Hematopoietic multipotent progenitor cell treated with erythropoietin and hydrocortisone succinate and interleukin-3 and kit ligand, for 4 days (in vitro differentiated cells): ENCODE data around the gene SNX8.

Experiments
- DNase-seq: peaks from one replicate; pipeline ENCODE4 v3.0.0-alpha.2; 2015

SNX8 gene

DNA sequence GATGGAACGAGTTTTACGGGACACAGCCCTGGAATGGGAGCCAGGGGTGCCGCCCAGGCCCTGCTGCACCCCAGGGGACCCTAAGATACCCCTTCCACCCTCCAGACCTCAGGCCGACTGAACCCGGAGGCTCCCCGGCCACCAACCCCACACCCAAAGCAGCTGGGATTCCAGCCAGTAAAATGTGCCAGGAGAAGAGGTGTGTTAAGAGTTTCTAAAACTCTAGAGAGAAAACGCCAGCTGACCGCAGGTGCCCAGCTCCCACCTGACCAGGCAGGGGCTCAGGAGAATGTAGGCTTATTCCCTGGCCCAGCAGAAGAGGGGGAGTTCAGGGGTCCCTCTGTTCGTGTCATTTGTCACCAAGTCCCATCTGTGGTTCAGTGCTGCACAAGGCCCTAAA is 54.8 kb downstream of the SNX8 start:
- no peak for DNase-seq

GRCh38 chr7:2258661-2259365 is 55.4 kb downstream of the SNX8 start:
- no peak for DNase-seq

DNA sequence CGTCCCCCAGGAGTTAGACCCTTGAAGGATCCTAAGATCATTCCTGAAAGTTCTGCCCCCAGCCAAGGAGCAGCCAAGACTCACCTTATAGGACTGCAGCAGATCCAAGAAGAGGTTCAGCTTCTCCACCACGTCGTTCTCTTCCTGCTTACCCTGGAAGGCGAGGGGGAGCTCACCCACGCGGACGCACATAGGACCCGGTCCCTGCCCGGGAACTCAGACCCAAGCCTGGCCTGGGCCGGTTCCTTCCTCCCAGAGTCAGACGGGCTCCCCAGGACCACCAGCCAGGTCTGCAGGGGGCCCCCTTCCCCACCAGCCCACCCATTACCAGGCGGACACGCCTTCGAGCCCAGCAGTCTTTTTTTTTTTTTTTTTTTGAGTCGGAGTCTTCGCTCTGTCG is 56.6 kb downstream of the SNX8 start:
- no peak for DNase-seq

- DNase-seq, result no peak
Observed at GRCh38 chr7:2257046-2257551, 57.1 kb downstream of the SNX8 start.

GRCh38 chr7:2256306-2257045 is 57.8 kb downstream of the SNX8 start:
- no peak for DNase-seq

DNA sequence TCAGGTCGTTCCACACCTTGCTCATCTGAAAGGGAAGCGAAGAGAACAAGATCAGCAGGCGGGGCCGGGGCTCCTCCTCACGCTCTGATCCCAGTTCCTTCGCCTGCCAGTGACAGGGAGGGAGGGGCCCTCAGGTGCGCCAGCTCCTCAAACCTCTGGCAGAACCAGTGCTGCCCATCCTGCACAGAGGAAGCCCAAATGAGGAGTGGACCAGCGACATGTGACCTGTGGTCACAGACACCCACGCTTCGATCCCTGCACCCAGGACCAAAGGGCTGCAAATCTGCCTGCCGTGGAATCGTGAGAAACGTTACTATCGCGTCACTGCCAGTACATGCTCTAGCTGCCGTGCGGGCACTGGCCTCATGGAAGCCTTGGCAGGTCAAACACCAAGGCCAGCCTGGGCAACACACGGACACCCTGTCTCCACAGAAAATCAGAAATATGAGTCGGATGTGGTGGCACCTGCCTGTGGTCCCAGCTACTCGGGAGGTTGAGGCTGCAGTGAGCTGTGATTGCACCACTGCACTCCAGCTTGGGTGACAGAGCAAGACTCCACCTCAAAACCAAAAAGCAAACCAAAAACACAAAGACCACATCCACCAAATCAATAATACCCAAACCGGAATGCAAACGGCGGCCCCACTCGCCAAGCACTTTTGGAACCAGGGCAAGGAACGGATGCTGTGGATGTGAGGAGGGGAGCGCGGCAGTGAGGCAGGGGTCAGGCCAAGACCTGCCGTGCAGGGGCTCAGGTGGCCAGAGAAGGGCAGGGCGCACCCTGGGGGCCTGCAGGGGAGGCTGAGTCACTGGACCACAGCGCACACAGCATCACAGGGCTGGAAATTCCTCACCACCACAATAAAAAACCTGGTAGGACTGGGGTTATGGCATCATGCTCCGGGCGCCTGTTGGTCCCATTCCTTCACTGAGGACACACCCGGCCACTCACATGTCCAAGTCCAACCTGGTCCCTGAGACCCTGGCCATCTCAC is 58.8 kb downstream of the SNX8 start:
- no peak for DNase-seq

DNA sequence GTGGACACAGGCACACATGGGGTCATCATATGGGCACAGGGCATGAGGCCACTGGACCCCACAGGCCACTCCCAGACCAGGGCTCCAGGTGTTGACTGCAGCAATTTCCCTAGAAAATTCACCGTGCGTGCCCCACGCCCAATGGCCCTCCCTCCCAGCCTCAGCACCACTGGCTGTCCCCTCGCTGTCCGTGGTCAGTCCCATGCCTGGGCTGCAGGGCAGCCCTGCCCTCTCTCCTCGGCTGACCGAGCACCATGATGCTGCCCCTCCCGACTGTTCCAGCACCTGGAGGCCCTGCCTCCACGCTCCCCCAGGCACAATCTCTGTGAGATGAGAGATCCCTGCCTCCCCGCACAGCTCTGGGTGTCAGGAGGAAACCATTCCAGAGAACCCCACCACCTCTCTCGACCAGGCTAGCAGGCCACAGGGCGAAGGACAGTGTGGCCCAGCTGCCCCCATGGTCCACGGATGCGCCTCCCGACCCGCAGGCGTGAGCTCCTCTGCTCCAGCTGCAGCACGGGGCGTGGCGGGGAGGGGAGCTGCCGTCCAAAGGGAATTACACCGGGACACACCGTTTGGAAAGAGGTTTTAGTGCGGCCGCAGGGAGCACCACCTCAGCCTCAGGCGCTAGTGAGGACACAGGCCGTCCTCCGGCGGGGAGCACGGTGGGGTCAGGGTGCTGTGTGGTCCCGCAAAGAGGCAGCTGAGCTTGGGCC is 59.7 kb downstream of the SNX8 start:
- no peak for DNase-seq

GRCh38 chr7:2253525-2254244 is 60.6 kb downstream of the SNX8 start:
- DNase-seq, result no peak

DNA sequence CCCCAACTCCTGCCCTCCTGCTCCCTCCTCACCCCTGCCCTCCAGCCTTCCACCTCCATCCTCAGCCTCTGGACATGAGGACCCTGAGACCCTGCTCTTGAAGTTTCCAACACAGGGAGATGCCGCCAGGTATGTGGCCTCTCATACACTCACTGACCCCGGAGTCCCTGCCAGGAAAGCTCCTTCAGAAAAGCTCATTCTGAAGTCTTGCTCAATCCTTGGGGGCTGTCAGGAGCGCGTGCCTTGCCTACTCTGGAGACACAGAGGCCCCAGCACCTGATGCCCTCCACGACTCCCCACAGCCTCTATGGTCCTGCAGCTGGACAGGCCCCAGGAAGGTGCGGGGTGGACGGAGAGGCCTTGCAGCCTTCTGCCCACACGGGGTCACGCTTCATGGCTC is 61.2 kb downstream of the SNX8 start:
- no peak for DNase-seq

- peak; percentile 67 for DNase-seq
Observed at GRCh38 chr7:2251841-2252771, 62.1 kb downstream of the SNX8 start.

GRCh38 chr7:2251381-2251780 is 62.9 kb downstream of the SNX8 start:
- DNase-seq, result no peak

- no peak for DNase-seq
Observed at GRCh38 chr7:2249744-2250323, 64.4 kb downstream of the SNX8 start.

GRCh38 chr7:2248984-2249694 is 65.1 kb downstream of the SNX8 start:
- DNase-seq, result peak; percentile 92

- DNase-seq, result peak; percentile 56
Observed at GRCh38 chr7:2247141-2247995, 66.9 kb downstream of the SNX8 start.

- peak; percentile 68 for DNase-seq
Observed at GRCh38 chr7:2245883-2246675, 68.2 kb downstream of the SNX8 start.

DNA sequence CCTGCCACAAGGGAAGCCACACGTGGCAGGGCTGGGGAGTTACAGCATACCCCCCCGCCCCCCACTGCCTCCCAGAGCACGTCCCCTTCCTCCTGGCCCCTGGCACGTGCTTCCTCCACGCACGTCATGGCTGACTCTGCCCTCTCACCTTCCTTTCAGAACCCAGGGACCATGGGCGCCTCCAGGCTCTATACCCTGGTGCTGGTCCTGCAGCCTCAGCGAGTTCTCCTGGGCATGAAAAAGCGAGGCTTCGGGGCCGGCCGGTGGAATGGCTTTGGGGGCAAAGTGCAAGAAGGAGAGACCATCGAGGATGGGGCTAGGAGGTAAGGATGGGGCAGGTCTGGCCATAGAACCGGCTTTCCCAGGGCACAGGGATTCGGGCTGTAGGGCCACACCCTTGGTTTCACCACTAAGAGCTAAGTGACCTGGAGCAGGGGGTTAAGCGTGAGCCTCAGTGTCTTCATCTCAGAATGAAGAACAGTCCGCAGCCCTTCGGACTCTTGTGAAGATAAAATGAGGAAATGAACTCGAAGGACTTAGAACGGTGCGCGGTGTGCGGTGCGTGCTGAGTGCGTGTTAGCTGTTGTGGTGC is 69.7 kb downstream of the SNX8 start:
- DNase-seq, result no peak

GRCh38 chr7:2243458-2243857 is 70.8 kb downstream of the SNX8 start:
- peak; percentile 26 for DNase-seq
